Cerebellar cortex (tissue), 1 donor: ENCODE measurements around the gene PDE8A.
"Not testable (repeated sequence)": the region's sequence is repeated elsewhere in the genome, so short reads cannot be mapped to it uniquely, and the experiment has no call there.

ENCODE experiments used
- DNase-seq: peaks from one replicate; pipeline ENCODE4 v3.0.0-alpha.2; 2015; ENCODE audit warnings: low spot score

The PDE8A gene

DNA sequence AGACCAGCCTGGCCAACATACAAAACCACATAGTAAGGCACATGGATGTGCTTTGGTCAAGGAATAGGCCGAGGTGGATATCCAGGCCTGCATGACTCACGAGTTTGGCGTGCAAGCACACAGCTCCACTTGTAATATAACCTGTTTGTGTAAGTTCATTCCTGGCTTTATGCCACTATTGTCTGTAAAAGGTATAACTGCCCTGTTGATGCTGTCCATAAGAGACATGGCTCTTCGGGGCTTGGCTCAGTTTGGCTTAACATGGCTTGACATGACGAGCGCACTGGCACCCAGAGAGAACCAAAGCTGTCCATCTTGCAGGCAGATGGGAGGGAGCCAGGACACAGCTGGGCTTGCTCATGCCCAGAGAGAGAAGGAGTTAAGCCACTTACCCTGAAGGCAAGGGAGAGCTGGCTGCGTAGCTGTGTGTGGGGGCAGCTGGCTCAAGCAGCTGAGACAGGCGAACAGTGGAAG lies 195.4 kb downstream of the PDE8A start:
- DNase-seq, result not testable (repeated sequence)

DNA sequence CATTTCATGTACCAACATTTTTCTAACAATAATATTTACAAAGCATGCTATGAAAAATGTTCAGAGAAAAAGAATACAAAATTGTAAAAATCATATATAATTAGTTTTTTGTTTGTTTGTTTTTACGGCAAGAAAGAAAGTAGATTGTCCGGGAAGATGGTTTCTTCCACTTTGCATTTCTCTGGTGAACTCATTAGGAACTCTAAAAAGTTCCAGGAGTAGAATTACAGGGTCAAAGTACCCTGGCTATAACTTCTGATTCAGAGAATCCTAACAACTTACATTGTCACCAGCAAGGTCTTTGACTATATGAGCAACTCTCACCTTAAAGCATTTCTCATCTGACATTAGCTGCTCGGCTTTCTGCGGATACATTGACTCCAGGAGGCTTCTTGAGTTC lies 196.7 kb downstream of the PDE8A start:
- DNase-seq, result no peak

DNA sequence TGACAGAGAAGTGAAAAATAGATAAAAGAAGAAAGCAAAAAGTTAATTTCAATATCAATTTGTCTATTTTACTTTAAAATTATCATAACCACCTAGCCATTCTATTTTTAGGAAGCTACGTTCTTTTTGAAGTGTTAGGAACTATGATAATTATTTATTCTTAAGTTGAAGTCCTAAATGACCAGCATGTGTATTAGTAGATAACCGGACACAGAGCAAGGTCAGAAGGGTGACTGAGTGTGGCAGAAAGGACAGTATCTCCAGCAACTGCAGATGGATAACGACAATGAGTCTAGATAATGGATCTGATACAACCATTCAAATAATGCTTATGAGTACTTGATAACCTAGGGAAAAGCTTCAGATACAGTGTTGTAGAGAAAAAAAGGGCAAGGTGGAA lies 198.0 kb downstream of the PDE8A start:
- no peak for DNase-seq

DNA sequence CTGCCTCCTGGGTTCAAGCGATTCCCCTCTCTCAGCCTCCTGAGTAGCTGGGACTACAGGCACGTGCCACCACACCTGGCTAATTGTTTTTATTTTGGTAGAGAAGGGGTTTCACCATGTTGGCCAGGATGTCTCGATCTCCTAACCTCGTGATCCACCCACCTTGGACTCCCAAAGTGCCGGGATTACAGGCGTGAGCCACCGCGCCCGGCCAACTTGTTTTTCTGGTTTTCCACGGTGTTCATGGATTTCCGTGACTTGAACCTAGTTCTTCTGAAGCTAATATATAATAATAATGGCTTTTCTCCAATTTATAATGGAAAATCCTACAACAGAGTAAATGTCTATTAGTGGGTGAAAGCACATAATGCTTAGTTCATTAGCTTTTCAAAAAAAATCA lies 203.7 kb downstream of the PDE8A start:
- not testable (repeated sequence) for DNase-seq

DNA sequence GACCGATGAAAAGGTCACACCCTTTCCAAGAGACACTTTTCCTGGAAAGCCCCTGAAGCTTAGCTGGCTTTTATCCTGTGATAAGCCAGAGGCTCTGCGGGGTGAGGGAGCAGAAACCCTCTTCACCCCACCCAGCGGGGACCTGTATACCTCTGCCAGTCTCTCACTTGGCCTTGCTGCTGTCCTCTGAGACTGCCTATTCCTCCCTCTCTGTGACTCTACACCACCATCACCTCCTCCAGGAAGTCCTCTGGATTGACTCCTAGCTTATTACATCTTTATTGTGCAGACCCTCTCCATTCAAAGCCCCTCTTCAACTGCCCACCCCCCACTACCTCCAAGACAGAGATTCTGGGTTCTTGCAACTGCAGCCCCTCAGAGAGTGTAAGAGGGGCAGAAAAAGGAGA lies 206.5 kb downstream of the PDE8A start:
- DNase-seq, result not testable (repeated sequence)
